Activated CD4-positive, alpha-beta memory T cell treated with anti-CD3 and anti-CD28 coated beads for 36 hours (primary cell): ENCODE measurements around the gene ARF6. TPM values are rescaled to one million over a fixed set of nuclear protein-coding genes. Genes with fewer than 3 reads are reported as not detected.

Experiments
- CTCF ChIA-PET: fragments of 350-600 bp; sonication (Branson Sonifier 250); formaldehyde crosslinking; loops from one replicate; lab custom pipeline; 2021; ENCODE audit warnings: antibody characterized with exemption, inconsistent platforms; lab: Charles Lee
- POLR2A ChIA-PET: fragments of 350-600 bp; sonication (Branson Sonifier 250); formaldehyde crosslinking; loops from one replicate; lab custom pipeline; 2021; ENCODE audit warnings: antibody characterized with exemption; lab: Charles Lee
- DNase-seq: peaks from one replicate; pipeline ENCODE4 v3.0.0-alpha.2; 2020
- H3K27ac Mint-ChIP-seq: one replicate; pipeline ENCODE4 v1.8.0; 2021; ENCODE audit warnings: mixed read lengths
- H3K27me3 Mint-ChIP-seq: one replicate; pipeline ENCODE4 v1.8.0; 2021; ENCODE audit warnings: mixed read lengths
- H3K36me3 Mint-ChIP-seq: one replicate; pipeline ENCODE4 v1.8.0; 2021; ENCODE audit warnings: mixed read lengths
- H3K4me1 Mint-ChIP-seq: one replicate; pipeline ENCODE4 v1.8.0; 2021; ENCODE audit warnings: low read depth, mixed read lengths
- H3K4me3 Mint-ChIP-seq: one replicate; pipeline ENCODE4 v1.8.0; 2021; ENCODE audit warnings: mild to moderate bottlenecking, mixed read lengths
- H3K9me3 Mint-ChIP-seq: one replicate; pipeline ENCODE4 v1.8.0; 2021; ENCODE audit warnings: mixed read lengths
- intact Hi-C: fragments of 100-400 bp; cut with micrococcal nuclease; formaldehyde crosslinking; loops from one replicate; pipeline ENCODE4 v1.15.1; 2023
- total RNA-seq, 2 experiments: library from RNA; stranded (reverse); gene quantifications; one replicate each; pipeline ENCODE4 v1.2.3, GENCODE V29; 2021

Gene ARF6
- total RNA-seq = 100 to 1,000 TPM; 198 to 202 TPM

DNA sequence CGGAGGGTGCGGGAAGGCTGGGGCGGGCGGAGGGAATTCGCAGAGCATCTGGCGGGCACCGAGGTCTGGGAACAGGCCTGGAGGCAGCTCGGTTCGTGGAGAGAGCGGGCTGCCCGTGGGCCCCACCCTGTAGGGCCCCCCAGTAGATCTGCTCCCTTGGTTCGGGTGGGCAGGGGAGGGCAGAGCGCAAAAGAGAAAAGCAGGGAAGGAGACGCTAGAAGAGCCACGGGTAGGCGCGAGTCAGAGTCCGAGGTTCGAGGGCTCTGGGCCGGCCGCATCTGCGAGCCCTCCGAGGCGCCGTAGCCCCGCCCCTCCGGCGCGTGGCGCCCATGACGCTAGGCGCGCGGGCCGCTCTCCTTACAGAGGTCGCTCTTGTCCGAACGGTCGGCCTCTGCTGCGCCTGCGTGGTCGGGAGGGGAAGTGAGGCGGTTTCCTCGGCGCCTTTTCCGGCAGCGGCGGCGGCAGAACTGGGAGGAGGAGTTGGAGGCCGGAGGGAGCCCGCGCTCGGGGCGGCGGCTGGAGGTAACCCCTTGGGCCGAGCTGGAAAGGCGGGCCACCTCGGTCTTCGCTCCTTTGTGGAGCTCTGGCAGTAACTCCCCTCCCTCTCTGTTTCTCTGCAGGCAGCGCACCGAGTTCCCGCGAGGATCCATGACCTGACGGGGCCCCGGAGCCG, at the start of gene ARF6:
TSS of gene ARF6 (plus strand) at position 447 of the 673 bp plus-strand sequence. CDS start 655 bp downstream, outside the sequence.
- intact Hi-C loops = loop anchor here (1.0 to 2.0 kb wide), 8 partner anchors 13 to 338 kb away; partner anchors contain the start of genes MGAT2, RPL36AL, SOS2 and VCPKMT
- ChIA-PET CTCF (interaction anchor here (0.8 to 5.4 kb wide), 6 partner anchors 11 to 153 kb away, joined by 3 to 28 read pairs (median 8); no protein-coding TSS in a partner anchor), POLR2A (interaction anchor here (0.5 to 4.3 kb wide), 21 partner anchors 11 to 272 kb away, joined by 3 to 84 read pairs (median 5); partner anchors contain the start of genes MGAT2, NEMF, RPL36AL and VCPKMT)
- Mint-ChIP-seq H3K4me3 (peak within 1 kb of the TSS; percentile 90), H3K9me3 (no peaks in the 10 kb centered on the region), H3K27ac (peak within 1 kb of the TSS; percentile 93), H3K36me3 (peaks cover 48% of the 10 kb centered on the region), H3K4me1 (peaks cover 18% of the 10 kb centered on the region), H3K27me3 (no peaks in the 10 kb centered on the region)
- peak; percentile 98 for DNase-seq

DNA sequence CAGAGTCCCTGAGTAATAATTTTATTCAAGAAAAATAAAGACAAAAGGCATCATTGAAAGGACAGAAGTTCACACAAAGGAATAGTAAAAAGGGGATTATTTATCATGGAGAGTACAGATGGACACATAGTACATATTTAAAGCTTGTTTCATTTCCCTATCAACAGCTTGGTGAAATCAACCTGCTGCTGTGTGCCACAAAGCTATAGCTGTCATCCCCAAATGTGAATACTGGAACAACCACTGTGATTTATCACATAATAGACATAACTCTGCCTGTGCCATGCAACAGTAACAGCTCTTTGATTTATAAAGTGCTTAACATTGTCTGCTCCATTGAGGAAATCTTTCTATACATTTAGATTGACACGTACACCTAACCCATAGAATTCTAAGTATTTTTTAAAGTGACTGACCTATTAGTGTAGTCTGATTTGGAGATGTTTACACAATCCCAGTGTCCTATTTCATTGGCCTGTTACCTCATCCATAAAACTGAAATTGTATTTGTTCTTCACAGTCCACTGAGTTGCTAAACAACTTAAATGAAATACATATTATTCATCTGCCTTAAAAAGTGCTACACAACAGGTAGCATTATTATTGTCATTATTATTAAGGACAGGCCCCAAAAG, 43.6 kb upstream of the ARF6 start:
- intact Hi-C loops = no loop called here
- Mint-ChIP-seq H3K27me3 (no peaks in the 10 kb centered on the region), H3K36me3 (peaks cover 24% of the 10 kb centered on the region), H3K4me3 (no peak overlapping the region), H3K9me3 (no peaks in the 10 kb centered on the region), H3K4me1 (peaks cover 37% of the 10 kb centered on the region), H3K27ac (peak overlapping the region; percentile 13)
- POLR2A ChIA-PET = interaction anchor here (1.4 kb wide), 1 partner anchor 12 kb away, joined by 5 read pairs; no protein-coding TSS in a partner anchor
- CTCF ChIA-PET = interaction anchor here (0.6 to 6.5 kb wide), 4 partner anchors 9 to 727 kb away, joined by 3 to 179 read pairs (median 4); no protein-coding TSS in a partner anchor
- DNase-seq = no peak

DNA sequence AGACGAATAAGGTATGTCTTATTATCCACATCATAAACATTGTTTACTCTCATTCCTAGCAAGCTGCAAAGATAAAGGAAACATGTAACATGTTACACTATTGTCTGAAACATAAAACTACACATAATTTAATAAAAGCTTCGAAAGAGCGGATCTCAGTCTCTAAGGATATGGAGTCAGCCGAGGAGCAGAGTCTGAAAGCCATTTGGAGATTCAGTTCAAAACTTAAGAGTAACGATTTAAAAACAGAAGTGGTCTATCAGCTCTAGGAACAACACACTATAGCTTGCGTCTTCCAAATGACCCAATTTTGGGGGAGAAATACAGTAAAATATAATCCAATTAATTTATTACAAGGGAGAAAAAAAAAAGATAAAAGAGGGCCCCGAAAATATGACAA, 41.1 kb upstream of the ARF6 start:
- DNase-seq = no peak
- no peaks in the 10 kb centered on the region for H3K27me3 Mint-ChIP-seq
- intact Hi-C loops = loop anchor here (2.0 to 5.0 kb wide), 3 partner anchors 83 to 681 kb away; partner anchors contain the start of genes KLHDC2, MAP4K5 and POLE2
- H3K36me3 Mint-ChIP-seq = peaks cover 19% of the 10 kb centered on the region
- POLR2A ChIA-PET = interaction anchor here (0.7 to 3.9 kb wide), 18 partner anchors 11 to 460 kb away, joined by 3 to 38 read pairs (median 5); partner anchors contain the start of genes ARF6, DNAAF2, KLHDC2 and MGAT2
- peaks cover 38% of the 10 kb centered on the region for H3K4me1 Mint-ChIP-seq
- peak overlapping the region; percentile 98 for H3K4me3 Mint-ChIP-seq
- peak overlapping the region; percentile 95 for H3K27ac Mint-ChIP-seq
- H3K9me3 Mint-ChIP-seq = no peaks in the 10 kb centered on the region
- CTCF ChIA-PET = interaction anchor here (0.6 to 6.5 kb wide), 45 partner anchors 12 to 460 kb away, joined by 3 to 179 read pairs (median 5); partner anchors contain the start of genes DMAC2L, DNAAF2, KLHDC2 and L2HGDH

DNA sequence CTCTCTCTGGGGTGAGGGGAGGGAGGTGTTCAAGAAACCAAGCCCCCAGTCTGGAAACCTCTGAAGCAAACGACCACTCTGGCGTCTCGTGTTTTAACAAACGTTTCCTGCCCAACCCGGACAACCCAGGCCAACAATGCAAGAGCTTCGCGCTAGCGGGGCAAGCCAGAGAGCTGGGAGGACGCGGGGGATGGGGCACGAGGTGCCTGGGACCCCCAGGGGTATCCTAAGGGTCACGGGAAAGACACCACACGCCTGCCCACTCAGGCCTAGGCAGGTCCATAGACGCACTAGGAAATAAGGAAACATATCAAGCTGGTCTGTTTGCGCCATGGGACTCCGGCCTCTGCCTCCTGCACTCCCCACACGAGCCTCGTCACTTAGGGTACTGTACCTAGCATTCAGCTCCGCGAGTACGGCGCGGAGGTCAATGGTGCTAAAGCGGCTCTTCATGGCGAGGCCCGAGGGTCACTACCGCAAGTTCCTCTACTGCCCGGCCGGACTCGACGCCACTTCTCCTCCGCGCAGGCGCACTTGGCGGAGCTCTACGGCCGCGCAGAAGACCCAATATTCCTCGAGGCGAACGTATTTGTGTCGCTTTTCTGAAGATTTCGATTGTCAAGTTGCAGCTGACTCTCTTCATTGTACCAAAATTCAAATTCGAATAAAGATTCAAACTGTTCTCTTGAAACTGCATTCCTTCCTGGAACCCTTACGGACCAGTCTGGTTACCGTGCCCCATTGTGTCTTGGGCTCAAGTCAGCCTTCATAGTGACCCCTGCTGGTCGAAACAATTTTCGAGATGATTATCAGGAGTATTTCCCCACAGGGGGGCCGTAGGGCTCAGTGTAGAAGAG, 40.4 kb upstream of the ARF6 start, which contains the start of gene NEMF:
TSS of gene NEMF (minus strand) at position 488 of the 857 bp plus-strand sequence. CDS start at position 453, 35 bp downstream.
- intact Hi-C loops = loop anchor here (1.0 to 5.0 kb wide), 6 partner anchors 10 to 680 kb away; partner anchors contain the start of genes KLHDC2, MAP4K5 and POLE2
- ChIA-PET CTCF (interaction anchor here (0.6 to 6.5 kb wide), 62 partner anchors 10 to 460 kb away, joined by 3 to 179 read pairs (median 4); partner anchors contain the start of genes DMAC2L, DNAAF2, KLHDC2 and L2HGDH), POLR2A (interaction anchor here (0.6 to 3.9 kb wide), 22 partner anchors 10 to 459 kb away, joined by 3 to 38 read pairs (median 4); partner anchors contain the start of genes ARF6, DNAAF2, KLHDC2 and MGAT2)
- no peaks in the 10 kb centered on the region for H3K9me3 Mint-ChIP-seq
- H3K36me3 Mint-ChIP-seq = peaks cover 19% of the 10 kb centered on the region
- H3K27me3 Mint-ChIP-seq = no peaks in the 10 kb centered on the region
- peak; percentile 88 for DNase-seq
- peaks cover 39% of the 10 kb centered on the region for H3K4me1 Mint-ChIP-seq
- H3K27ac Mint-ChIP-seq = peak within 1 kb of the TSS; percentile 95
- peak within 1 kb of the TSS; percentile 98 for H3K4me3 Mint-ChIP-seq

DNA sequence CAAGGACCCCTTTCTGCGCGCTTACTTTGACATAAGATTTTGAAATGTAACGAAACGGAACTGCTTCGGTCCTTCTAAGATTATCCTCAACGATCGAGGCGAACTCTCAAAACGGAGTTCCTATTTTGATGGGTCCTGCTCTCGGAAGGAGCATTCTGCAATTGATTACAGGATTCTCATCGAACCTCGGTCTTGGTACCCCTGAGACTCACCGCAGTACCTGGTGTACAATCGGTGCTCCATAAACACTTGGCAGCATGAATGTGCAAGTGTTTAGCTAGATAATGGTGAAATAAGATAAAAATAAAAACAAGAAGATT, 39.8 kb upstream of the ARF6 start:
- intact Hi-C loops = loop anchor here (1.0 to 5.0 kb wide), 6 partner anchors 9 to 680 kb away; partner anchors contain the start of genes KLHDC2, MAP4K5 and POLE2
- Mint-ChIP-seq H3K27me3 (no peaks in the 10 kb centered on the region), H3K27ac (peak overlapping the region; percentile 95), H3K4me3 (peak overlapping the region; percentile 98), H3K36me3 (peaks cover 19% of the 10 kb centered on the region), H3K4me1 (peaks cover 42% of the 10 kb centered on the region), H3K9me3 (no peaks in the 10 kb centered on the region)
- DNase-seq = no peak
- ChIA-PET POLR2A (interaction anchor here (0.6 to 3.9 kb wide), 14 partner anchors 9 to 232 kb away, joined by 3 to 38 read pairs (median 4); partner anchors contain the start of genes DNAAF2, KLHDC2, MGAT2 and RPL36AL), CTCF (interaction anchor here (0.7 to 6.5 kb wide), 39 partner anchors 10 to 468 kb away, joined by 3 to 179 read pairs (median 5); partner anchors contain the start of genes DNAAF2, MGAT2, POLE2 and RPL36AL)

DNA sequence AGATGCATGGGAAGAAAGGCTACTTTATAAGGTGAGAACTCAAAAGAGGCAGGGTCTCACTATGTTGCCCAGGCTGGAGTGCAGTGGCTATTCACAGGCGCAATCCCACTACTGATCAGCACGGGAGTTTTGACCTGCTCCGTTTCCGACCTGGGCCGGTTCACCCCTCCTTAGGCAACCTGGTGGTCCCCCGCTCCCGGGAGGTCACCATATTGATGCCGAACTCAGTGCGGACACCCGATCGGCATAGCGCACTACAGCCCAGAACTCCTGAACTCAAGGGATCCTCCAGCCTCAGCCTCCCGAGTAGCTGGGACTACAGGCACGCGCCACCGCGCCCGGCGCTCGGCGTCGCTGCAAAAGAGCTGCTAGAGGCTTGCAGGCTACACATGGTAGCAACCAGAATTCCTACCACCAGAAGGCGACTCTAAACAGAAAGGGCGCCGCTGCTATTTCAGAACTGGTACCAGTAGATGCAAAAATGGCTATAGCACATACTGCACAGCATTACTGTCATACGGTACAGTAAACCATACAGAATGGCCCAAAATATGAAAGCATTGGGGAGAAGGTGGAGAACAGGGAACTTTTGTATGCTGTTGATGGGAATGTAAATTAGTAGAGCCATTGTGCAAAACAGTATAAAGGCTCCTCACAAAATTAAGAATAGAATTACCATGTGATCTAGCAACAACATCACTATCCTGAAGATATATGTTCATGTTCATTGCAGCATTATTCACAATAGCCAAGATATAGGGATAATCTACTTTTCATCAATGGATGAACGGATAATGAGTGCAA, 39.1 kb upstream of the ARF6 start:
- Mint-ChIP-seq H3K36me3 (peaks cover 19% of the 10 kb centered on the region), H3K9me3 (no peaks in the 10 kb centered on the region), H3K27me3 (no peaks in the 10 kb centered on the region), H3K4me1 (peaks cover 47% of the 10 kb centered on the region), H3K27ac (peak overlapping the region; percentile 95), H3K4me3 (peak overlapping the region; percentile 98)
- CTCF ChIA-PET = interaction anchor here (0.6 to 6.5 kb wide), 16 partner anchors 10 to 467 kb away, joined by 3 to 179 read pairs (median 4); partner anchors contain the start of gene VCPKMT
- POLR2A ChIA-PET = interaction anchor here (0.6 to 3.9 kb wide), 7 partner anchors 9 to 251 kb away, joined by 3 to 38 read pairs (median 5); partner anchors contain the start of gene KLHDC2
- peak; percentile 80 for DNase-seq
- intact Hi-C loops = loop anchor here (1.0 to 5.0 kb wide), 6 partner anchors 9 to 679 kb away; partner anchors contain the start of genes KLHDC2, MAP4K5 and POLE2

DNA sequence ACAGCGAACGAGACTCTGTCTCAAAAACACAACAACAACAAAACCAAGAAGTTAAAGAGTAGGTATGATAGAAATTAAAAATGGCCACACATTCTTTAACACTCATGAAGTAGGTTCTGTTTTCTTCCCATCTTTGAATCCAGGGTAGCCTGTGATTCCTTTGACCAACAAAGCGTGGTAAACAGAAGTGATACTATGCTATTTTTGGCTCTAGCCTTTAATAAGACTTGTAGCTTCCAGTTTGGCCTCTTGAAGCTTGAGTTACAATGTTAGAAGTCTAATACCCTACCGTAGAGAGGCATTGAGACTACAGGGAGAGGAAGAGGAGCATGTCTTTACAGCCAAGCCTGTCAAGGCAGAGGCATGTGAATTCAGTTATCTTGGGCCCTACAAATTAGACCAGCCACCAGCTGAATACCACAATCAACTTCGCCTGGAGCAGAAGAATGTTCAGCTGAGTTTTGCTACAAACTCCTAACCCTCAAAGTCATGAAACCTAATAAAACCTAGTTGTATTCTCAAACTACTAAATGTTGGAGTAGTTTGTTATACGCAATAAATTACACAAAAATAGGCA, 35.4 kb upstream of the ARF6 start:
- intact Hi-C loops = no loop called here
- DNase-seq = no peak
- no peaks in the 10 kb centered on the region for H3K36me3 Mint-ChIP-seq
- H3K4me1 Mint-ChIP-seq = peaks cover 36% of the 10 kb centered on the region
- no peaks in the 10 kb centered on the region for H3K9me3 Mint-ChIP-seq
- ChIA-PET CTCF (interaction anchor here (0.5 to 1.2 kb wide), 3 partner anchors 16 to 244 kb away, joined by 3 to 4 read pairs (median 3); no protein-coding TSS in a partner anchor), POLR2A (no interaction called here)
- H3K4me3 Mint-ChIP-seq = no peak overlapping the region
- no peaks in the 10 kb centered on the region for H3K27me3 Mint-ChIP-seq
- H3K27ac Mint-ChIP-seq = peak overlapping the region; percentile 54

DNA sequence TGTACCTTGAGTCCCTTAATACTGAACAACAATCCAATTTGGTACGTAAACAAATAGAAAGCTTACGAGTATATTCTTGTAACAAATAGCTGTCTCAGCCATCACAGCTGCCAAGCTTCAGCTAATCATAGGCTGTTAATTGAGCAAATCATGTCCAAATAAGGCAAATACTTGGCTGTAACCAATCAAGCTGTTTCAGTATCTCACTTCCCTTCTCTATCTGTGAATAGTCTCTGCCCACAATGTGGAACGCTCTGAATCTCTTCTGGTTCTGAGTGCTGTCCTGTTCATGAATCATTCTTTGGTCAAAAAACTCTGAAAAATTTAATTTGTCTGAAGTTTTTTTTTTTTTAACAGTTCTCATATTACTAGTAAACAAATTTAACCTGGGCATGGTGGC, 34.5 kb upstream of the ARF6 start:
- POLR2A ChIA-PET = interaction anchor here (0.6 to 1.8 kb wide), 3 partner anchors 143 to 998 kb away, joined by 3 to 6 read pairs (median 3); no protein-coding TSS in a partner anchor
- H3K4me3 Mint-ChIP-seq = no peak overlapping the region
- peaks cover 33% of the 10 kb centered on the region for H3K4me1 Mint-ChIP-seq
- H3K27ac Mint-ChIP-seq = peak overlapping the region; percentile 65
- CTCF ChIA-PET = interaction anchor here (0.6 to 1.2 kb wide), 6 partner anchors 9 to 204 kb away, joined by 3 to 6 read pairs (median 4); no protein-coding TSS in a partner anchor
- H3K36me3 Mint-ChIP-seq = no peaks in the 10 kb centered on the region
- peaks cover 2% of the 10 kb centered on the region for H3K27me3 Mint-ChIP-seq
- H3K9me3 Mint-ChIP-seq = peaks cover 2% of the 10 kb centered on the region
- peak; percentile 38 for DNase-seq
- intact Hi-C loops = no loop called here

DNA sequence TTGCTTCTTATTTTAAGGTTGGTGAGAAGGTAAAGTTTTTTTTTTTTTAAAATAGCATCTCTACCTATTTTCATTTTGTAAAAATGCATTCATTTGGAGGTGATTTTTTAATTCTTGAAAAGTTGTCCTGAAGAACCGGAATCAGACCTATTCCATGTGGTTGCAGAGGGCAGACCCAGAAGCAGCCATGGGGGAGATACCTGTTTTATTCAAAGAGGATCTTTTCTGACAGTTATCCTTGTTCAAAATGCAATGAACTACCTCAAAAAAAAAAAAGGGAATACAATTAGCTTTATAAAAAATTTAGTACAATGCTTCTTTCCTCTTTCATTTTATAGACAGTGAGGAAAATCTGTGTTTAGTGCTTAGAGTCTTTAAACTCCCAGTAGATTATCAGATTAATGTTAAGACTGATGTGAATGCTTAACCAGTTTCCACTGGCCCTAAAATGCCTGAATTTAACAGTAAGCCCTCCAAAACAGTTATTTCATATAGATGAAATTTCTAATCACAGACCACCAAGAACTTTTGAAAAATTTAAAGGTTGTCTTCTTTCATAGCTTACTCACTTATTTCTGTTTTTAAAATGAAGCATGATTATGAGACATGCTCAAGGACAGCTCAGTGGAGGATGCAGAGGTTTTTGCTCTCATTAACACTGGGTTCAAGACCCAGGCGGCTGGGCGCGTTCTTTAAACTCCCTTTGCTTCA, 31.7 kb upstream of the ARF6 start:
- H3K27ac Mint-ChIP-seq = no peak overlapping the region
- no peak for DNase-seq
- H3K4me1 Mint-ChIP-seq = peaks cover 24% of the 10 kb centered on the region
- H3K4me3 Mint-ChIP-seq = no peak overlapping the region
- ChIA-PET CTCF (interaction anchor here (0.6 to 8.3 kb wide), 28 partner anchors 10 to 426 kb away, joined by 3 to 179 read pairs (median 11); partner anchors contain the start of genes ARF6, DNAAF2, KLHDC2 and LRR1), POLR2A (interaction anchor here (0.6 to 6.7 kb wide), 14 partner anchors 8 to 279 kb away, joined by 3 to 83 read pairs (median 12); partner anchors contain the start of genes ARF6, MGAT2, NEMF and RPL36AL)
- H3K9me3 Mint-ChIP-seq = peaks cover 2% of the 10 kb centered on the region
- no peaks in the 10 kb centered on the region for H3K36me3 Mint-ChIP-seq
- intact Hi-C loops = loop anchor here (5.0 kb wide), 1 partner anchor 169 kb away; the partner anchor contains the start of gene KLHDC1
- H3K27me3 Mint-ChIP-seq = peaks cover 2% of the 10 kb centered on the region
